ENCODE data around the gene CAMSAP2.
"Not testable (repeated sequence)": the region's sequence is repeated elsewhere in the genome, so short reads cannot be mapped to it uniquely, and the experiment has no call there.

CAMSAP2 gene

GRCh38 chr1:200739702-200740570 lies 1.2 kb downstream of the CAMSAP2 start:
- no peak for DNase-seq

- DNase-seq = no peak
These were observed 2.0 kb downstream of the CAMSAP2 start for GRCh38 chr1:200740571-200741208.

- DNase-seq = no peak
These were observed 3.0 kb downstream of the CAMSAP2 start for GRCh38 chr1:200741551-200742207.

- no peak for DNase-seq
These were observed 5.5 kb downstream of the CAMSAP2 start for GRCh38 chr1:200744143-200744542.

- no peak for DNase-seq
These were observed 10.4 kb downstream of the CAMSAP2 start for GRCh38 chr1:200749090-200749489.

- DNase-seq = not testable (repeated sequence)
These were observed 12.1 kb downstream of the CAMSAP2 start for GRCh38 chr1:200750749-200751148.

- no peak for DNase-seq
These were observed 13.0 kb downstream of the CAMSAP2 start for GRCh38 chr1:200751717-200752116.

- no peak for DNase-seq
These were observed 15.0 kb downstream of the CAMSAP2 start for GRCh38 chr1:200753650-200754198.

GRCh38 chr1:200755456-200755855 lies 16.8 kb downstream of the CAMSAP2 start:
- DNase-seq = no peak

- DNase-seq = no peak
These were observed 23.4 kb downstream of the CAMSAP2 start for GRCh38 chr1:200762089-200762488.

GRCh38 chr1:200767321-200767720 lies 28.6 kb downstream of the CAMSAP2 start:
- DNase-seq = no peak

- DNase-seq = no peak
These were observed 33.2 kb downstream of the CAMSAP2 start for GRCh38 chr1:200771625-200772555.

- DNase-seq = no peak
These were observed 35.6 kb downstream of the CAMSAP2 start for GRCh38 chr1:200774311-200774710.

- DNase-seq = no peak
These were observed 36.2 kb downstream of the CAMSAP2 start for GRCh38 chr1:200774735-200775444.

GRCh38 chr1:200775850-200776249 lies 37.2 kb downstream of the CAMSAP2 start:
- DNase-seq = no peak

GRCh38 chr1:200776949-200777348 lies 38.3 kb downstream of the CAMSAP2 start:
- no peak for DNase-seq

GRCh38 chr1:200778766-200779165 lies 40.1 kb downstream of the CAMSAP2 start:
- DNase-seq = no peak

- no peak for DNase-seq
These were observed 40.6 kb downstream of the CAMSAP2 start for GRCh38 chr1:200779326-200779725.

GRCh38 chr1:200780545-200781369 lies 42.1 kb downstream of the CAMSAP2 start:
- DNase-seq = no peak

- DNase-seq = no peak
These were observed 45.2 kb downstream of the CAMSAP2 start for GRCh38 chr1:200783926-200784325.

GRCh38 chr1:200784576-200784975 lies 45.9 kb downstream of the CAMSAP2 start:
- no peak for DNase-seq

Measured in T1000 (cell line).